ENCODE results near the gene SELENON. TPM values are rescaled to one million over a fixed set of nuclear protein-coding genes. Genes with fewer than 3 reads are reported as not detected.

SELENON gene
- total RNA-seq, 4 donors from 2014 or later, result 20.0 to 51.0 (median 43.3) TPM

GRCh38 chr1:25809929-25810328 is 9.9 kb downstream of the SELENON start:
- in situ Hi-C loops (cut with MboI; ENCODE audit: low sequenced_read_pairs in 4 of 4) (loop anchor here in 1 of 4 donors (10.0 kb wide), 1 partner anchor 65 kb away; no protein-coding TSS in a partner anchor), intact Hi-C loops (cut with DNase I; ENCODE audit: low total_unique reads) (loop anchor here (10.0 kb wide), 2 partner anchors 375 to 575 kb away; partner anchors contain the start of genes MACO1 and SYF2)
- Histone ChIP-seq H3K4me3 (no peak overlapping the region), H3K9me3 (no peaks in the 10 kb centered on the region), H3K4me1 (peaks cover 24 to 32% of the 10 kb centered on the region in 2 donors), H3K27ac (no peak overlapping the region), H3K27me3 (no peaks in the 10 kb centered on the region), H3K36me3 (peaks cover 0 to 52% of the 10 kb centered on the region in 2 donors)
- TF ChIP-seq POLR2A (IDR thresholded peaks at IDR 0.05), result no peak
- TF ChIP-seq, protein P1, sequence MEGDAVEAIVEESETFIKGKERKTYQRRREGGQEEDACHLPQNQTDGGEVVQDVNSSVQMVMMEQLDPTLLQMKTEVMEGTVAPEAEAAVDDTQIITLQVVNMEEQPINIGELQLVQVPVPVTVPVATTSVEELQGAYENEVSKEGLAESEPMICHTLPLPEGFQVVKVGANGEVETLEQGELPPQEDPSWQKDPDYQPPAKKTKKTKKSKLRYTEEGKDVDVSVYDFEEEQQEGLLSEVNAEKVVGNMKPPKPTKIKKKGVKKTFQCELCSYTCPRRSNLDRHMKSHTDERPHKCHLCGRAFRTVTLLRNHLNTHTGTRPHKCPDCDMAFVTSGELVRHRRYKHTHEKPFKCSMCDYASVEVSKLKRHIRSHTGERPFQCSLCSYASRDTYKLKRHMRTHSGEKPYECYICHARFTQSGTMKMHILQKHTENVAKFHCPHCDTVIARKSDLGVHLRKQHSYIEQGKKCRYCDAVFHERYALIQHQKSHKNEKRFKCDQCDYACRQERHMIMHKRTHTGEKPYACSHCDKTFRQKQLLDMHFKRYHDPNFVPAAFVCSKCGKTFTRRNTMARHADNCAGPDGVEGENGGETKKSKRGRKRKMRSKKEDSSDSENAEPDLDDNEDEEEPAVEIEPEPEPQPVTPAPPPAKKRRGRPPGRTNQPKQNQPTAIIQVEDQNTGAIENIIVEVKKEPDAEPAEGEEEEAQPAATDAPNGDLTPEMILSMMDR (IDR thresholded peaks at IDR 0.05 in 4 of 5, conservative IDR thresholded peaks at IDR 0.05 in 1 of 5), result no peak
- ATAC-seq (no peak), DNase-seq (no peak)

- in situ Hi-C loops (cut with MboI; ENCODE audit: low sequenced_read_pairs in 4 of 4) (no loop called here), intact Hi-C loops (cut with DNase I; ENCODE audit: low total_unique reads) (no loop called here)
- peak; percentile 44 to 67 for DNase-seq
- H3K4me1 ChIP-seq, result peaks cover 17 to 25% of the 10 kb centered on the region in 2 donors
- peak overlapping the region in 1 of 4 donors; percentile 8 for H3K27ac ChIP-seq
- peak; percentile 25 to 68 for ATAC-seq
- H3K4me3 ChIP-seq, result no peak overlapping the region
- H3K27me3 ChIP-seq, result no peaks in the 10 kb centered on the region
- H3K9me3 ChIP-seq, result no peaks in the 10 kb centered on the region
- no peak for TF ChIP-seq POLR2A (IDR thresholded peaks at IDR 0.05)
- TF ChIP-seq, protein P1 (IDR thresholded peaks at IDR 0.05 in 4 of 5, conservative IDR thresholded peaks at IDR 0.05 in 1 of 5), result peak; percentile 90 to 95 (median 93)
- peaks cover 0 to 59% of the 10 kb centered on the region in 2 donors for H3K36me3 ChIP-seq
Observed at GRCh38 chr1:25810341-25811299, 10.6 kb downstream of the SELENON start.

DNA sequence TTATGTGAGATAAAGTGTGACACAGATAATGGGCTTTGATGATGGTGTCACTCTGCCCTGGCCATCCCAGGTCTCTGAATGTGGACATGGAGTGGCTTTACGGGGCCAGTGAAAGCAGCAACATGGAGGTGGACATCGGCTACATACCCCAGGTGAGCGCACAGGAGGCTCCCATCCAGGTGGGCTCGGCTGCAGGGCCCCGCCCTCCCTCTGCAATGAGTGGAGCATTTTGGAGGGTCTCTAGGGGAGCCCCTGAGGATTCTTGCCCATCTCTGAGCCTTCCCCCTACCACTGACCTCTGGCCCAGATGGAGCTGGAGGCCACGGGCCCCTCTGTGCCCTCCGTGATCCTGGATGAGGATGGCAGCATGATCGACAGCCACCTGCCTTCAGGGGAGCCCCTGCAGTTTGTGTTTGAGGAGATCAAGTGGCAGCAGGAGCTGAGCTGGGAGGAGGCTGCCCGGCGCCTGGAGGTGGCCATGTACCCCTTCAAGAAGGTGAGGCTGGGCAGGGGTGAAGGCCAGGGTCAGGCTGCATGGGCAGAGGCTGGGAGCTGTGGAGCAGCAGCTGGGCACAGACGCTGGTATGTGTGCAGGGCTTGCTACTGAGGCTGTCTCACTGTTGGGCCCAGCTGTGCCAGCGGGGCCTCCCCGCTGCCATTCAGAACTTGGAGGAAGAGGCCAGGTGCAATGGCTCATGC is 11.5 kb downstream of the SELENON start:
- Histone ChIP-seq H3K9me3 (no peaks in the 10 kb centered on the region), H3K4me3 (no peak overlapping the region), H3K27me3 (no peaks in the 10 kb centered on the region), H3K4me1 (peaks cover 8 to 16% of the 10 kb centered on the region in 2 donors), H3K27ac (no peak overlapping the region), H3K36me3 (peaks cover 0 to 68% of the 10 kb centered on the region in 2 donors)
- TF ChIP-seq, protein P1 (IDR thresholded peaks at IDR 0.05 in 4 of 5, conservative IDR thresholded peaks at IDR 0.05 in 1 of 5), result no peak
- no peak for TF ChIP-seq POLR2A (IDR thresholded peaks at IDR 0.05)
- intact Hi-C loops (cut with DNase I; ENCODE audit: low total_unique reads) (no loop called here), in situ Hi-C loops (cut with MboI; ENCODE audit: low sequenced_read_pairs in 4 of 4) (no loop called here)
- ATAC-seq, result no peak
- peak in 1 of 2 donors; percentile 8 for DNase-seq

DNA sequence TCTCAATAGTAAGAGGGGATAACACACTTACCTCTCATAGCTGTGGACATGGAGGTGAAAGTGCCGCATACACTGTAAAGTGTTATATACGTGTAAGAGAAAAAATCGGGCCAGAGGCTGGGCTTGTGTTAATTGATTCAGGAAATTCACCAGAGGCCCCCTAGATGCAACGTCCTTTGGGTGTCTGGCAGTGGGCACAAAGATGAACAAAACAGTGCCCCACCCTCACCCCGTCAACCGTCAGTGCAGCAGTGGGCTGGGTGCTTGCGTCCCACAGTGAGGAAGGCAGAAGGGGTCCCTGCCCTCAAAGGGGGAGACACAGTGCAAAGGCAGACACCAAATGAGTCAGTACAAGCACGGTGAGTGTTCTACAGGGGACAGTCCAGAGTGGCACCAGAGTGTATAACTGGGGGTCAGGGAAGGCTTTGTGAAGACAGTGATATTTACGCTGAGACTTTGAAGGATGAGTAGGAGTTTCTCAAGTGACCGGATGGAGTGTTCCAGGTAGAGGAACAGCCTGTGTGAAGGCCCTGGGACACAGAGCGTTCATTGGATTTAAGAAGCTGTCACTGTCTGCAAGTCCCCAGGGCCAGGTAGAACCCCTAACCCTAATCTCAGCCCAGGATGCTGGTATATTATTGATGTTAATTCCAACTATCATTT is 13.2 kb downstream of the SELENON start:
- DNase-seq (peak in 1 of 2 donors; percentile 4), ATAC-seq (no peak)
- intact Hi-C loops (cut with DNase I; ENCODE audit: low total_unique reads), result no loop called here
- Histone ChIP-seq H3K4me1 (peaks cover 9 to 15% of the 10 kb centered on the region in 2 donors), H3K4me3 (no peak overlapping the region), H3K27ac (no peak overlapping the region), H3K36me3 (peaks cover 0 to 72% of the 10 kb centered on the region in 2 donors), H3K27me3 (no peaks in the 10 kb centered on the region), H3K9me3 (no peaks in the 10 kb centered on the region)
- in situ Hi-C loops (cut with MboI; ENCODE audit: low sequenced_read_pairs in 4 of 4), result no loop called here
- TF ChIP-seq, protein P1 (IDR thresholded peaks at IDR 0.05 in 4 of 5, conservative IDR thresholded peaks at IDR 0.05 in 1 of 5), result no peak
- no peak for TF ChIP-seq POLR2A (IDR thresholded peaks at IDR 0.05)

Data from gastrocnemius medialis (tissue), 4 donors.